ENCODE data around the gene ASTN2. TPM values are rescaled to one million over a fixed set of nuclear protein-coding genes. Genes with fewer than 3 reads are reported as not detected.

The ASTN2 gene
- total RNA-seq, 1 donor from 2014 or later: 13.6 TPM

- Mint-ChIP-seq H3K27ac (ENCODE audit: unreplicated experiment) (no peak overlapping the region), H3K36me3 (ENCODE audit: low read depth, unreplicated experiment) (peaks cover 11% of the 10 kb centered on the region), H3K27me3 (ENCODE audit: low read depth, unreplicated experiment) (no peaks in the 10 kb centered on the region), H3K4me1 (ENCODE audit: low read depth, unreplicated experiment) (no peaks in the 10 kb centered on the region), H3K9me3 (ENCODE audit: unreplicated experiment) (peaks cover 8% of the 10 kb centered on the region), H3K4me3 (ENCODE audit: unreplicated experiment) (no peak overlapping the region)
- Histone ChIP-seq H3K4me3 (ENCODE audit: insufficient read depth, low read depth, low read length) (no peak overlapping the region), H3K9ac (ENCODE audit: low read length) (no peak overlapping the region), H2AFZ (ENCODE audit: low read depth, low read length) (no peak overlapping the region), H3K36me3 (ENCODE audit: insufficient read depth, low read length) (no peaks in the 10 kb centered on the region), H3K9me3 (ENCODE audit: insufficient read depth, low read depth, low read length) (no peaks in the 10 kb centered on the region), H3K4me1 (ENCODE audit: insufficient read depth, low read length) (no peaks in the 10 kb centered on the region), H4K20me1 (ENCODE audit: insufficient read depth, low read length) (no peaks in the 10 kb centered on the region), H3K79me2 (ENCODE audit: insufficient read depth, low read length) (no peaks in the 10 kb centered on the region), H3K4me2 (ENCODE audit: low read length) (no peak overlapping the region), H3K27me3 (ENCODE audit: insufficient read depth, low read length) (no peaks in the 10 kb centered on the region), H3K27ac (ENCODE audit: low read depth, low read length) (no peak overlapping the region)
- no peak for TF ChIP-seq EZH2 (IDR thresholded peaks at IDR 0.05; ENCODE audit: insufficient read depth, low read length)
- no peak for TF ChIP-seq CTCF (IDR thresholded peaks at IDR 0.05; ENCODE audit: insufficient read depth, low read depth, low read length)
- no peak for DNase-seq (ENCODE audit: low read depth)
- no peak for FAIRE-seq
These were observed 829.7 kb downstream of the ASTN2 start for GRCh38 chr9:116585204-116585603.

GRCh38 chr9:116580853-116581252 is 834.0 kb downstream of the ASTN2 start:
- no peak overlapping the region for H3K27ac Mint-ChIP-seq (ENCODE audit: unreplicated experiment)
- no peak overlapping the region for H3K4me2 ChIP-seq (ENCODE audit: low read length)
- H2AFZ ChIP-seq (ENCODE audit: low read depth, low read length): no peak overlapping the region
- H3K4me3 ChIP-seq (ENCODE audit: insufficient read depth, low read depth, low read length): no peak overlapping the region
- H3K27ac ChIP-seq (ENCODE audit: low read depth, low read length): no peak overlapping the region
- no peaks in the 10 kb centered on the region for H3K79me2 ChIP-seq (ENCODE audit: insufficient read depth, low read length)
- H4K20me1 ChIP-seq (ENCODE audit: insufficient read depth, low read length): no peaks in the 10 kb centered on the region
- H3K36me3 Mint-ChIP-seq (ENCODE audit: low read depth, unreplicated experiment): no peaks in the 10 kb centered on the region
- TF ChIP-seq EZH2 (IDR thresholded peaks at IDR 0.05; ENCODE audit: insufficient read depth, low read length) (no peak), CTCF (IDR thresholded peaks at IDR 0.05; ENCODE audit: insufficient read depth, low read depth, low read length) (no peak)
- H3K27me3 ChIP-seq (ENCODE audit: insufficient read depth, low read length): no peaks in the 10 kb centered on the region
- H3K9me3 ChIP-seq (ENCODE audit: insufficient read depth, low read depth, low read length): no peaks in the 10 kb centered on the region
- H3K27me3 Mint-ChIP-seq (ENCODE audit: low read depth, unreplicated experiment): no peaks in the 10 kb centered on the region
- no peak overlapping the region for H3K9ac ChIP-seq (ENCODE audit: low read length)
- no peak overlapping the region for H3K4me3 Mint-ChIP-seq (ENCODE audit: unreplicated experiment)
- FAIRE-seq (no peak), DNase-seq (ENCODE audit: low read depth) (no peak)
- no peaks in the 10 kb centered on the region for H3K36me3 ChIP-seq (ENCODE audit: insufficient read depth, low read length)
- H3K4me1 Mint-ChIP-seq (ENCODE audit: low read depth, unreplicated experiment): no peaks in the 10 kb centered on the region
- no peaks in the 10 kb centered on the region for H3K4me1 ChIP-seq (ENCODE audit: insufficient read depth, low read length)
- no peaks in the 10 kb centered on the region for H3K9me3 Mint-ChIP-seq (ENCODE audit: unreplicated experiment)

GRCh38 chr9:116576386-116576785 is 838.5 kb downstream of the ASTN2 start:
- H3K4me1 Mint-ChIP-seq (ENCODE audit: low read depth, unreplicated experiment): no peaks in the 10 kb centered on the region
- H3K27ac ChIP-seq (ENCODE audit: low read depth, low read length): no peak overlapping the region
- peaks cover 4% of the 10 kb centered on the region for H3K4me1 ChIP-seq (ENCODE audit: insufficient read depth, low read length)
- H3K9ac ChIP-seq (ENCODE audit: low read length): no peak overlapping the region
- no peak overlapping the region for H3K4me2 ChIP-seq (ENCODE audit: low read length)
- no peak for FAIRE-seq
- no peak overlapping the region for H3K4me3 Mint-ChIP-seq (ENCODE audit: unreplicated experiment)
- H3K36me3 ChIP-seq (ENCODE audit: insufficient read depth, low read length): no peaks in the 10 kb centered on the region
- no peaks in the 10 kb centered on the region for H3K36me3 Mint-ChIP-seq (ENCODE audit: low read depth, unreplicated experiment)
- H4K20me1 ChIP-seq (ENCODE audit: insufficient read depth, low read length): no peaks in the 10 kb centered on the region
- H3K27ac Mint-ChIP-seq (ENCODE audit: unreplicated experiment): no peak overlapping the region
- H3K9me3 Mint-ChIP-seq (ENCODE audit: unreplicated experiment): no peaks in the 10 kb centered on the region
- no peaks in the 10 kb centered on the region for H3K27me3 Mint-ChIP-seq (ENCODE audit: low read depth, unreplicated experiment)
- no peak for DNase-seq (ENCODE audit: low read depth)
- no peak overlapping the region for H2AFZ ChIP-seq (ENCODE audit: low read depth, low read length)
- H3K9me3 ChIP-seq (ENCODE audit: insufficient read depth, low read depth, low read length): no peaks in the 10 kb centered on the region
- H3K79me2 ChIP-seq (ENCODE audit: insufficient read depth, low read length): no peaks in the 10 kb centered on the region
- H3K4me3 ChIP-seq (ENCODE audit: insufficient read depth, low read depth, low read length): no peak overlapping the region
- TF ChIP-seq CTCF (IDR thresholded peaks at IDR 0.05; ENCODE audit: insufficient read depth, low read depth, low read length): no peak
- no peak for TF ChIP-seq EZH2 (IDR thresholded peaks at IDR 0.05; ENCODE audit: insufficient read depth, low read length)
- H3K27me3 ChIP-seq (ENCODE audit: insufficient read depth, low read length): no peaks in the 10 kb centered on the region
